ENCODE results near the gene ERCC6. TPM values are rescaled to one million over a fixed set of nuclear protein-coding genes. Genes with fewer than 3 reads are reported as not detected.

The ERCC6 gene
- total and polyA plus RNA-seq, 2 experiments from 2014 or later, result 5.4 to 9.7 TPM

DNA sequence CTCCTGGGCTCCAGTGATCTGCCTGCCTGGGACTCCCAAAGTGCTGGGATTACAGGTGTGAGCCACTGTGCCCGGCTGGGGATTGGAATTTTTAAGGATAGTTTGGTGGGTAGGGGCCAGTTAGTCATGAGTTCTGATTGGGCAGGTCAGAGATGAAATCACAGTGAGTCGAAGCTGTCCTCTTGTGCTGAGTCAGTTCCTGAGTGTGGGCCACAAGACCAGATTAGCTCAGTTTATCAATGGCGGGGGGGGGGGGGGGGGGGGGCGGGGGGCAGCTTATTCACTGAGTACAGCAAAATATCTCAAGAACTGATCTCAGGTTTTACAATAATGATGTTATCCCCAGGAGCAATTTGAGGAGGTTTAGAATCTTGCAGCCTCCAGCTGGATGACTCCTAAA, 11.6 kb upstream of the ERCC6 start:
- DNase-seq (ENCODE audit: low read depth in 1 of 2, low spot score in 1 of 2), result peak in 1 of 2 donors; percentile 58
- Histone ChIP-seq H3K27ac (no peak overlapping the region), H3K27me3 (no peaks in the 10 kb centered on the region), H3K4me3 (no peak overlapping the region), H3K9me3 (ENCODE audit: low read depth) (no peaks in the 10 kb centered on the region), H3K36me3 (no peaks in the 10 kb centered on the region), H3K4me1 (ENCODE audit: low read depth) (no peaks in the 10 kb centered on the region)
- TF ChIP-seq, protein P1, sequence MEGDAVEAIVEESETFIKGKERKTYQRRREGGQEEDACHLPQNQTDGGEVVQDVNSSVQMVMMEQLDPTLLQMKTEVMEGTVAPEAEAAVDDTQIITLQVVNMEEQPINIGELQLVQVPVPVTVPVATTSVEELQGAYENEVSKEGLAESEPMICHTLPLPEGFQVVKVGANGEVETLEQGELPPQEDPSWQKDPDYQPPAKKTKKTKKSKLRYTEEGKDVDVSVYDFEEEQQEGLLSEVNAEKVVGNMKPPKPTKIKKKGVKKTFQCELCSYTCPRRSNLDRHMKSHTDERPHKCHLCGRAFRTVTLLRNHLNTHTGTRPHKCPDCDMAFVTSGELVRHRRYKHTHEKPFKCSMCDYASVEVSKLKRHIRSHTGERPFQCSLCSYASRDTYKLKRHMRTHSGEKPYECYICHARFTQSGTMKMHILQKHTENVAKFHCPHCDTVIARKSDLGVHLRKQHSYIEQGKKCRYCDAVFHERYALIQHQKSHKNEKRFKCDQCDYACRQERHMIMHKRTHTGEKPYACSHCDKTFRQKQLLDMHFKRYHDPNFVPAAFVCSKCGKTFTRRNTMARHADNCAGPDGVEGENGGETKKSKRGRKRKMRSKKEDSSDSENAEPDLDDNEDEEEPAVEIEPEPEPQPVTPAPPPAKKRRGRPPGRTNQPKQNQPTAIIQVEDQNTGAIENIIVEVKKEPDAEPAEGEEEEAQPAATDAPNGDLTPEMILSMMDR (IDR thresholded peaks at IDR 0.05; ENCODE audit: low read depth, low read length), result no peak

DNA sequence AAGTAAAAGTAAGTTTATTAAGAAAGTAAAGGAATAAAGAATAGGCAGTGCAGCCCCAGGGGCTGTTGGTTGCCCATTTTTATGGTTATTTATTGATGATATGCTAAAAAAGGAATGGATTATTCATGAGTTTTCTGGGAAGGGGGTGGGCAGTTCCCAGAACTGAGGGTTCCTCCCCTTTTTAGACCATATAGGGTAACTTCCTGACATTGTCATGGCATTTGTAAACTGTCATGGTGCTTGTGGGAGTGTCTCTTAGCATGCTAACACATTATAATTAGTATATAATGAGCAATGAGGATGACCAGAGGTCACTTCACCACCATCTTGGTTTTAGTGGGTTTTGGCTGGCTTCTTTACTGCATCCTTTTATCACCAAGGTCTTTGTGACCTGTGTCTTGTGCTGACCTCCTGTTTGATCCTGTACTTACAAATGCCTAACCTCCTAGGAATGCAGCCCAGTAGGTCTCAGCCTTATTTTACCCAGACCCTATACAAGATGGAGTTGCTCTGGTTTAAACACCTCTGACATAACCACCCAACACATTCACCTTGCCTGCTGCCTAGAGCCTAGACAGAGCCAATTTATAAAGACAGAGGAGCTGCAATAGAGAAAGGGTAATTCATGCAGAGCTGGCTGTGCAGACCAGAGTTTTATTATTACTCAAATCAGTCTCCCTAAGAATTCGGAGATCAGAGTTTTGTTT, 10.9 kb upstream of the ERCC6 start:
- no peaks in the 10 kb centered on the region for H3K36me3 ChIP-seq
- no peak overlapping the region for H3K27ac ChIP-seq
- no peaks in the 10 kb centered on the region for H3K4me1 ChIP-seq (ENCODE audit: low read depth)
- TF ChIP-seq, protein P1 (IDR thresholded peaks at IDR 0.05; ENCODE audit: low read depth, low read length), result no peak
- no peak overlapping the region for H3K4me3 ChIP-seq
- DNase-seq (ENCODE audit: low read depth in 1 of 2, low spot score in 1 of 2), result no peak
- H3K9me3 ChIP-seq (ENCODE audit: low read depth), result no peaks in the 10 kb centered on the region
- H3K27me3 ChIP-seq, result no peaks in the 10 kb centered on the region

DNA sequence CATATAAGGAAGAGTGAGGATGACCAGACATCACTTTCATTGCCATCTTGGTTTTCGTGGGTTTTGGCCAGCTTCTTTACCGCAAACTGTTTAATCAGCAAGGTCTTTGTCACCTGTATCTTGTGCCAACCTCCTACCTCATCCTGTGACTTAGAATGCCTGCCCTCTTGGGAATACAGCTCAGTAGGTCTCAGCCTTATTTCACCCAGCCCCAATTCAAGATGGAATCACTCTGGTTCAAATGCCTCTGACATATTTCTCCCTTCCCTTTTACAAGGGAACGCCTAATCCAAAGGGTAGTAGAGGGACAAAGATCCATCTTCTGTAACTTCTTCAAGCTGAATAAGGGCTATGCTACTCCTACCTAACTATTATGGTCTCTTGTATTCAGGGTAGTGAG, 4.7 kb upstream of the ERCC6 start:
- H3K4me1 ChIP-seq (ENCODE audit: low read depth), result no peaks in the 10 kb centered on the region
- no peak for DNase-seq (ENCODE audit: low read depth in 1 of 2, low spot score in 1 of 2)
- no peak overlapping the region for H3K4me3 ChIP-seq
- peaks cover 6% of the 10 kb centered on the region for H3K27me3 ChIP-seq
- no peaks in the 10 kb centered on the region for H3K9me3 ChIP-seq (ENCODE audit: low read depth)
- H3K27ac ChIP-seq, result no peak overlapping the region
- H3K36me3 ChIP-seq, result no peaks in the 10 kb centered on the region
- TF ChIP-seq, protein P1 (IDR thresholded peaks at IDR 0.05; ENCODE audit: low read depth, low read length), result no peak

DNA sequence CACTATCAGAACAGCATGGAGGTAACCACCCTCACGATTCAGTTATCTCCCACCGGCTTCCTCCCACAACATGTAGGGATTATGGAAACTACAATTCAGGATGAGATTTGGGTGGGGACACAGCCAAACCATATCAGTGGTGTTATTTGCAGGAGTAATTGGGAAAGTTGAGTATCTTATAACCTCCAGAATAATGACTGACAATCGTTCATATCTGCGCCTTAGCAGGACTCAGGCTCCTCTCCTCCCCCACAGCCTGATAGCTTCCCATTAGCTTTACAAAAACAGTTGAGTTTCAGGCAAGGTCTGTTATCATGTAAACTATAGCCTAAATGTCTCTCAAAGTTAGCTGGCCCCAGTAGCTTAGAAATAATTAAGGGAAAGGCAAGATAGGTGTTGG, 3.4 kb upstream of the ERCC6 start:
- H3K4me1 ChIP-seq (ENCODE audit: low read depth), result no peaks in the 10 kb centered on the region
- DNase-seq (ENCODE audit: low read depth in 1 of 2, low spot score in 1 of 2), result no peak
- no peaks in the 10 kb centered on the region for H3K9me3 ChIP-seq (ENCODE audit: low read depth)
- H3K27me3 ChIP-seq, result peaks cover 6% of the 10 kb centered on the region
- TF ChIP-seq, protein P1 (IDR thresholded peaks at IDR 0.05; ENCODE audit: low read depth, low read length), result no peak
- H3K4me3 ChIP-seq, result no peak overlapping the region
- no peaks in the 10 kb centered on the region for H3K36me3 ChIP-seq
- H3K27ac ChIP-seq, result no peak overlapping the region

DNA sequence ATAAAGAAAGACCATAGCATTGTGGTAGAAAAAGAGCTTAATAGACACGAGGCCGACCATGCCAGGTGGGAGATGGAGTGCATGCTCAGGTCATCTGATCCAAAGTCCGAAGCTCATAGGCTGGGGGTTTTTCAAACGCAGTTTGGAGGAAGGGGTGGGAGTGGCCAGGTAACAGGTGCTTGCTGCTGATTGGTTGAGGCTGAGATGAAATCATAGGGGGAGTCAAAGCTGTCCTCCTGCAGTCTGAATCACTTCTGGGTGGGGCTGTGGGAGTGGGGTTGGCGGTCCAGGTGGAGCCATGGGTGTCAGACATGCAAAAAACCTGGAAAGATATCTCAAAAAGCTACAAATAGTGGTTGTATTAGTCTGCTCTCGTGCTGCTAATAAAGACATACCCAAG, 2.8 kb upstream of the ERCC6 start:
- Histone ChIP-seq H3K36me3 (no peaks in the 10 kb centered on the region), H3K27ac (no peak overlapping the region), H3K4me1 (ENCODE audit: low read depth) (no peaks in the 10 kb centered on the region), H3K27me3 (peaks cover 6% of the 10 kb centered on the region), H3K4me3 (no peak overlapping the region), H3K9me3 (ENCODE audit: low read depth) (no peaks in the 10 kb centered on the region)
- DNase-seq (ENCODE audit: low read depth in 1 of 2, low spot score in 1 of 2), result no peak
- TF ChIP-seq, protein P1 (IDR thresholded peaks at IDR 0.05; ENCODE audit: low read depth, low read length), result no peak
